HG02973 (cell line): ENCODE data around the gene SCRN2.

Source experiments
- ATAC-seq: cut with Tn5 transposase; IDR thresholded peaks from one replicate; pipeline ENCODE4 v1.9.1; 2021; ENCODE audit warnings: moderate library complexity; ENCODE audit not compliant: unreplicated experiment

The SCRN2 gene

DNA sequence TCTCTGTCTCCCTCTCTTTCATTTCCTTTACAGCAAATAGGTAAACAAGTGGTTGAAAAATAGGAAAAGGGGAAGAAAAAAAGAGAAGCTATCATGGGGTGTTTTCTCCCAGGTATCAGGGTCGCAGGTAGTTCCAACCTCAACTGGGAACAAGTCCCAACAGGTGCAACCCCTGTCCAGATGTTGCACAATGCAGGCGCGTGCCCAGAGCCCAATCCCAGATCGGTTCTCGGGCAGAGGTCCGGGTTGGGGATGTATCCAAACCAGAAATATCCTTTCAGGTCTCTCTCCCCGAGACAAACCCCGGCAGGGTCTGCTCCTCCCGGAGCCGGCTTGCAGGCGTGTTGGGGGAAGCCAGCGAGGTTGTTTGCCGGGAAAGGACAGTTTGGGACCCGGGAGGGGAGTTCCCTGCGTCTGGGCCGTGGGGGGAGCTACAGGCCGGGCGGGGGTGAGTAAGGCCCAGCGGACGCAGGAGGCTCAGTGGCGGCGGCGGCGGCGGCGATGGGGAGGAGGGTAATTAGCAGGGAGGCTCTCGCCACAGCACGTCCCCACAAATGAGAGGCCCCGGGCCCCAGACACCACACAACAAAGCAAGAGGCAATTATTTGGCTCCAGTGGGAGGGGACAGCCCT, 31.1 kb upstream of the SCRN2 start:
- no peak for ATAC-seq

DNA sequence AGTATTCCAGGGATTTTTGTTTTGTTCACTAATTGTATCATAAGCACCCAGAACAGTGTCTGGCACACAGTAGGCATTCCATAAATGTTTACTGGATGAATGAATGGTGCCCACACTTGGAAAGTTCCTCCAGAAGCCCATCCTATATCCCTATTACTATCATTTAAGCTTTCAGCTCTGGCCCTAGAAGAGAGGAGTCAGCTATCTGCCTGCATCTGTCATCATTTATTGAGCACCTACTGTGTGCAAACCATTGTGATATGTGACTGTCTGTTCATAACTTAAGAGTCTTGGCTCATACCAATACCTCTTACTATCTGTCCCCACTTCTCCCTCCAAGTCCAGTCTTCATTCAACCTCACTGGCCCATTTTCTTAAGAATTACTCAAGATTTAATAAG, 30.0 kb upstream of the SCRN2 start:
- ATAC-seq = no peak

DNA sequence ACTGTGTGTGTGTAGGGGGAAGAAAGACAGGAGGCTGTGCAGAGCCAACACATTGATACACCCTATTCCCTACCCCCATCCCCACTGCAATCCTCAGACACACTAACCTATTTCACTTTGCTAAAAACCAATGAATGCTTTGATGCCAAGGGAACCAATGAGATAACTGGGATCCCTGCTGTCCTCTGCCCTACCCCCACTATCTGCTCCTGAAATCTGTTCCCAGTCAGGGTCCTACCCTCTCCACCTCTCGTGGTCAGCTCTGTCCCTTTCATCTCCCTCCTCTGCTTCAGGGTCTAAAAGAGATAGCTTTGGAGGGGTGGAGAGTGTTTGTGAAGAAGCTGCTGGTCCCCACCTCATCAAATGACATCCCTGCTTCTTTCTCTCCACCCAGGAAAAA, 29.0 kb upstream of the SCRN2 start:
- no peak for ATAC-seq

DNA sequence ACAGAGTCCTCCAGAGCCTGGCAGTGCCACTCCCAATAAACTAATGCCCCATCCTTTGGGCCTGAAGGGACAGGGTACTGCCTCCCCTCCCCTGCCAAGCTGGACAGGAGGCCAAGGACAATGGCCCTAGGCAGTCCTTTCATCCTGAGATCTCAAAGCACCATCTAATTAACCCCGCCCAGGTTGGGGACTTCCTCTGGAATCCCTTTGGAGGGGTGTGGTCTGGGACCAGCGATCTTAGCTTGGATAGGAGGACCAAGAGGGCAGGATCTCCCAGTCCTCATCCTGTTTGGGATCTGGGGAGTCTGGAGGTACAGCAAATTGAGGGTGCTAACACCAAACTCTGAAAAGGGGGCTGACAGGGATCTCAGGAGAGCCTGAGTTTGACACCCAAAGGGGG, 28.0 kb upstream of the SCRN2 start:
- no peak for ATAC-seq

DNA sequence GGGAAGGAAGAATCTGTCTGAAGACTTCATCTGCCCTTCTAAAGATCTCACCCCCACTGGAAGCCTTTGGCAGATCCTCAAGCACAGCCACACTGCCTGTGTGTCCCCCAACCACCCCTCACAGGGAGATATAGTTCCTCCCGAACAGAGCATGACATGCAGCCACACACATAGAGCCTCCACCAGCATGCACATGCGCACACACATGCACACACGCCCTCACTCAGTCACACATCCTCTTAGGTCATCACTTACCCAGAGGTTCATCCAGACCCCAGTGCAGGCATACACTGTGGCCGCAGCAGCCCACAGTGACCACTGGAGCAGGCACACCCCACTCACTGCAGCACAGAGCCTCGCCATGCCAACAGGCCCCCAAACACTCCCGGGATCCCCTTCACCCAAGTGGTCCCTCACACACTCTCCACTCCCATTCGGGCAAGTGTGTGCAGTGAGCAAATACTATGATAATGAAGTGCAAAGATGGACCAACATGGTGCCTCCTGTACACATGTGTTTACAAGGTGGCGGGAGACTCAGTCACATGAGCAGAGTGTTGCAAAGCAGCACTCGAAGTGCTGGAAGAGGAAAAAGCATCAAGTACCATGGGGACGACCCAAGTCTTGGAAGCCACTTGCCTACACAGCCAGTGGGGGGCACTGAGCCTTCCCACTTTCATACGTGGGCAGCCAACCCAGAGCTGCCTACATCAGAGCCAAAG, 26.9 kb upstream of the SCRN2 start:
- ATAC-seq = no peak

DNA sequence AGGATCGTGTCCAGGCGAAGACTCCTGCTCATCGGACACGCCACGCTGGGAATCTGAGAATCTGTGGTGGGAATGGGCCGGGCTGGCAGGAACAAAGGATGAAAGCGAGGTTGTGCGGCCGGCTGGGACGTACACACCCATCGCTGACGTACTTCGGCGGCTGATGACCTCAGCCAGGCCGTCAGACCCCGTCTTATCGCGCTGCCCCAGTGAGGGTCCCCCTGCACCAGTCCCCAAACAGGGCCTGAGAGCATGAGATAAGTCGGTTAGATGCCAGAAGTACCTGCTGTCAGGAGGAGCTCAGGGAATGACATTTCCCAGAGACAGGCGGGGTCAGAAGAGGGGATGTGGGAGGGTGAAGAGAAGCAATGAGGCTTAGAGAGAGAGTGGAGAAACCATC, 25.9 kb upstream of the SCRN2 start:
- ATAC-seq = no peak

DNA sequence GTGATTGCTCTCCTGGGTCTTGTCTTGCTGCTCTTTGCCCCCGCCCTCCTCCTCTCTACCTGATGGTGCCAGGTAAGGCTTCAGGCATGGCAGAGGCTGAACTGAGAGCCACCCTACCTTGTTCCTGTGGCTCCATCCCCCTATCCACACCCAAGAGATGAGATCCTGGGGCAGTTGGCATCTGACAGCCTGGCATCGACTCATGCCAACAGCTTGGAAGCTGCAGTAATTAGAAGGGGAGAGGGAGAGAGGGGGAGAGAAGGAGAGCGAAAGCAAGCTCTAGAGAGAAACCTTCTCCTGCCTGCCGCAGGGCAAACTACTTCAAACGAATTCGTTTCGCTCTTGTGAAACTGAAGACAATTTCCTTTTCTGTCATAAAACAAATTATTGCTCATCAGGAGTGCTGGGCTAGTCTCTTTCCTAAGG, 23.7 kb upstream of the SCRN2 start:
- no peak for ATAC-seq

DNA sequence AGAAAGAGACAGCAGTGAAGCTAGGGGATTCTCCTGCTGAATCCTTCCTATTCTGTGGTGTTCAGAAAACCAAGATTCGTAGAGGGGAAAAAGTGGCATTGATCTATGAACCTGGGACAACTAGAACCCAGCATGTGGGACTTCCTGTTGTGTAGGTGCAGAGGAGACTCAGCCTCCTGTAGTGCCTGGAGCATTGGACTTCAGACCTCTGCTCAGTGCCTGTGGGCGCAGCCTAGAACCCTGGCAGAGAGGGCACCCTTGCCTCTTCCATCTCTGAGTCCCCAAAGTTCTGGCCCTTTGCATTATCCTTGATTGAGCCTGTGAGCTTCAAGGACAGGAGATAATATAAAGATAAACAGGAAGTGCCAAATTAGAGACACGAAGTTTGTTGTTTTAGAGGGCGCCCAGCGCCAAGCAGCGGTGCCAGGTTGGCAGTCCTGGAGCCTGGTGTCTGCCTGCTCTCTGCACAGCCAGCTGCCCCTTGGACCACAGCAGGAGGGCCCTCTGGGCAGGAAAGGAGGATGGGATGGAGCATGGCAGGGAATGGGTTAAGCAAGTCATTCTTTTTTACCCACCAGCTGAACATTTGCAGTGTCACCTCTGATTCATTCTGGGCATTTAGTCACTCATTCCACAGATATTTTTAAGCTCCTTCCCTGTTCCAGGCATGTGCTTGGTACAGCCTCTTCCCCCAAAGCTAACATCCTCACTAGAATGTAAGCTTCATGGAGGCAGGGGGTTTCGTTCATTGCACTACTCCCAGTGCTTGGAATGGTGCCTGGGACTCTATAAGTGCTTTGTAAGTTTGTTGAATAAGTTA, 21.8 kb upstream of the SCRN2 start:
- no peak for ATAC-seq

DNA sequence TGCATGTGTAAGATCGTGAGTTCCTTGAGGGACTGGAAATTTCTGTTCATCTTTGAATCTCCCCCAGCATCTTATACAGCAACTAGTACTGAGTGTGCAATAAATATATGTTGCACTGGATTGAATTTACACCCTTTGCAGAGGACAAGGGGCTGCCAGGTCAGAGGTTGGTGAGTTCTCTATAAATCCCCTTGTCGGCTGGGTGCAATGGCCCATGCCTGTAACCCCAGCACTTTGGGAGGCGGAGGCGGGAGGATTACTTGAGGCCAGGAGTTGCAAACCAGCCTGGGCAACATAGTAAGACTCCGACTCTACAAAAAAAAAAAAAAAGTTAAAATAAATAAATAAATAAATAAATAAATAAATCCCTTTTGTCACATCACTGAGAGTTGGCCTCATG, 19.3 kb upstream of the SCRN2 start:
- no peak for ATAC-seq

DNA sequence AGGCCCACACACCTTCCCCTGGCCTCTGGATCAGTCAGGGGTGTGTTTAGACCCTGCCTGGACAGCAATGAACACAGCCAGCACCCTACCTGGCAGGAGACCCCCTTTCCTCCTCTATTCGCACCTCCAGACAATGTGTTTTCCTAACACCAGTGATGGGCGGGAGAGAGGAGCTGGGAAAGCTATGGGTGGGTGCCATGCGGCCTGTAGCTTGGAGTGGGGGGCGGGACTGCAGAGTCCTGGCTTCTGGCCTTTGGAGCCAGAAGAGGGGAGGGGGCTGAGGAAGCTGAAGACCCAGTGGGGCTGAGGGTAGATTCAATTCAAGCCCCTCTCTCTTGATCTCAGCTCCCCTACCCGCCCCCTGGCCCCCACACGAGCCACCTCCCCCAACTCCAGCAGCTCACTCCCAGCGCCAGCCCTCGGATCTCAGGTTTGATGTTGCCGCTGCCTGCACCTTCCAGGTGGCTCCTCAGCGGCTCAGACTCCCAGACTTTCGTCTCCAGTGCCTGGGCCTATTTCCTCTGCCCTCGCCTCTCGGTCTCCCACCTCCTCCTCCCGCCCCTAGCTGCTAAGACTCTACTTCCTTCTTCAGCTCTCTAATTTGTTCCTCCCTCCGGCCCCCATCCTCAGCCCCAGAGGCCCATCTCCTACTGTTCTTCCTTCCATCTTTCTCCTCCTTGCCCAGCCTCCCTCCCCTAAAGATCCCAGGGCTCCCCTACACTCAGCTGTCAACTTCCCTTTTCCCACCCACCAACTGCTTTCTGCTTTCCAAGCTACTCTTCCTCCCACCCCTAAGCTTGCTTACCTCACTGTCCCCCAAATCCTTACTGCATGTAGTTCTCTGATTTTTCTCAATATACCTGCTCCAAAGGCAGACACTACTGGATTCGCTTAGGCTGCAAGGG, 16.7 kb upstream of the SCRN2 start:
- no peak for ATAC-seq

DNA sequence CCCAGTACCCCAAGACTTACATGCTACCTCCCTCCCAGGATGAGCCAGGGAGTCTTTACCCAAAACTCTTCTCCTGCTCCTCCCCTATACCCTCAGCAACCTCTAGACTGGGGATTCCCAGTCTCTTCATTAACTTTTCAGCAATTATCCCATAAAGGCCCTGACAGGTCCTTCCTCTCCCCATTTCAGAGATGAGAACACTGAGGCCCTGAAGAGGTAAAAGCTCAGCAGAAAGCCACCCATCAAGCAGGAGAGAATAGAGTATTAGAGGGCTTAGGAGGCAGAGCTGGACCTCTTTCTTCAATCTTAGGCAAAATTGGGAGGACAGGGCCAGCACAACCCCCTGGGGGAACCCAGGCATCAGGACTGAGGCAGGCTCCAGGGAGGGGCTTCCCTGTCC, 15.8 kb upstream of the SCRN2 start:
- no peak for ATAC-seq

DNA sequence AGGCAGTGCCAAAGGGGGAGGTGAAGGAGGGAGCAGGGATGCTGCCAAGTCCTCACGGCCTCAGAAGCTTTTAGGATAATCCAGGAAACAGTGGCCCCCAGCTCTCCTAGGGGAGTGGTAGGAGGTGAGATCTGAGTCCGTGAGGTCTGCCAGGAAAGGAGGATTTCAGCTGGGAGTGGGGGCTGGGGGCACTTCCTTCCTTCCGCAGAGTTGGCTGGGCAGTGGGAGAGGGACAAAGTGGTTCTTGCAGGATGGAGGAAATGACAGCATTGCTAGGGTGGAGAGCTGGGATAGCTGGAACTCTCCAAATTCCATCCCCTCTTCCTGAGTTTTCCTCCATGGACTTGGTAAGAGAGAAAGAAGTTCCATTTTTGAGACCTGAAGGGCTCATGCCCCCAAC, 14.7 kb upstream of the SCRN2 start:
- no peak for ATAC-seq

DNA sequence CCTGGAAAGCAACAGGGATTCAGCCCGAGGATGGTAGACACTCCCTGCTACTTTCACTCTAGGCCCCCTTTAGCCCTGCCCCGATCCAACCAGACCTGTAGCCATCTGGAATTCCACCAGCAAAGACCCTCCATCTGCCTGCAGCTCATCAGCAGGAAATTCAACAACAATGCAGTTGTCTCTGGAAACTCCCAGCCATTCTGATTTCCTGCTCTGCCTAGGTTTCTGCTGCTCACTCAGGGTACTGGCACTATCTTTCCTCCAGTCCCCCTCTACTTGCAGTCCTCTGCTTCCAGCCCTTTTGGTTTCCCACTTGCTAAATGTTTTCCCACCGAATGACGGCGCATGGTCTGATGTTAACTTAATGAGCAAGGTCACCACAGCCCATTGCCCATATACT, 12.5 kb upstream of the SCRN2 start:
- ATAC-seq = no peak

DNA sequence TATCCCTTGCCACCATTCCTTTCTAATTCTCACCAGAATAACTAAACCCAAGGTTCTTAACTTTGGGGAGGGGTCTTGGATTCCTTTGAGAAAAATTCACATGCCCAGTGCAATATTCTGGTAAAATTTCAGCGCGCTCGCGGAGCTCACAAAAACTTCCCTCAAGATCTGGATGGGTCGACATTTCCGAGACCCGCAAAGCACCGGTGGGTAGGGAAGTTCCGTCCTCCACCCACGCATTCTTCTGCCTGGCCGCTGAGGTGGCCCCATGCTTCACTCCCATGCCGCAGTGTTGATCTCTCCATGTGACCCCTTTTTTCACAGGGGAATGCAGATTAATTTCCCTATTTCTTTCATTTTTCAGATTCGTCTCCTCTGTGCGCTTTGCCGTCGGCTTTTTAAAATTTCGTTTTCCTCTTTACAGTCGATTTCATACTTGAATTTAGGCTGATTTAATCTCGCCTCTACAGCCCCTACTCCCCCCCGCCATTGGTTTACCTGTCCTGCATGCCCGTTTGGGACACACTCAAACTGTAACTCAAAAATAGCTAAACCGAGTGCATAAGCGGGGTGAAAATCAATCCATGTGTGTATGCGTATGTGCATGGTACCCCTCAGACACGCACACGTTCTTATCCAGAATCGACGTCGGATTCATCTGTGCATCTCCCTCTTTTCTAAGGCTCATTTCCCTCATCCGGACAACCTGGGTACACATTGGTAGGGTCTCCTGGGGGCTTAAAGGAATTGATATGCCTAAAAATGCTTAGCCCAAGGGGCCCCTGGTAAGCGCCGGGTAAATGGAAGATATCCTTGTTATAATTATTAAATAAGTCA, 11.3 kb upstream of the SCRN2 start:
- ATAC-seq = no peak

DNA sequence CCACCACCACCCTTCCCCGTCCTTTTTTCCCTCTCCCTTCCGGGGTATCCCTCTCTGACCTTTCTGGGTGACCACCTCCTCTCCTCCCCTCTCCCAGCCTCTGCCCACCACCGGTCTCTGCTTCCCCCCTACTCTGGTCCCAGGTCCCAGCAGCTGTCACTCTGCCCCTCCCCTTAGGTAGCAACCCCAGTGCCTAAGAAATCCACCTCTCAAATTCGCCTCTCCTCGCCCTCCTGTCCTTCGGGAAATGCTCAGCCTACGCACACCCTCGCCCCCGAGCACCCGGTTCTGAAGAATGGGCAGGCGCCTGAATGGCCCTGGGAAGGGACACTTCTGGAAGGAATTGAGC, 10.7 kb upstream of the SCRN2 start:
- no peak for ATAC-seq

DNA sequence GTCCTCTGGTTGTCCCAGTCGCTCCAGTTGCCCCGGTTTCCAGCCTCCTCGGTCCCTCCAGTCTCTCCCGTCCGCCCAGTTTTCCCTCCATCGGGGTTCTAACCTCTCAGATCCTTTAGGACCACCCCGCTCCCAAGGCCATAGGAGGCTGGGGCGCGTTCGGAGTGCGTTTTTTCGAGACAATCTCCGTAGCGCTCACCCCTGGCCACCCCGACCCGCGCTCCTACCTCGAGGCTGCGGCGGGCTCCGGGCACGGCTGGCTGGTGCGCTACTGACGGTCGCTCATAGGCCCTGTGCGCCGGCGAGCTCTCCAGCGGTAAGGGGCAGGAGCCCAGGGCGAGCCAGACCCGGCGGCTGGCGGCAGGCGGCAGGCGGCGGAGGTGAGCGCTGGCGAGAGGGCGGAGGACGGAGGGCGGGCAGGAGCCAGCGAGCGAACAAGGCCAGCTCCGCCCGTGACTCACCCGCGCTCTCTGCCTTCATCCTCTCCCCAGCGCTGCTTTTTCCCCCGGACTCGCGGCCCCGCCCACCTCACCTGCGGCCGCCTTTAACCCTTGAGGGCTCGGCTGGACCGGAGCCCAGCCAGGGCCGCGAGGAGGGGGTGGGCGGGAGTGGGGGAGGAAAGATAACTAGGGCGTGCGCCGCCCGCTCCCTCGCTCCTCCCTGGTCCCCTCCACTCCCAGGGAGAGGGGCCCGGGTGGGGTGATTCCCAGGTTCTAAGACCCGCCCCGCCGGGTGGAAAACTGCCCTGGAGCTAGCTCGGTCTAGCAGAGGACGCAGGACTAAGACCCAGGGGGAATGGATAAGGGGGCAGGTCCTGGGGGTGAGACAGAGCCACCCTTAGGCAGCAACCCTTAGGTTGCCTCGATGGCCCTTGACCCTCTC, 9.9 kb upstream of the SCRN2 start, which contains the start of gene SP6:
Gene SP6 (minus strand): TSS at position 472 of the 882 bp plus-strand sequence. CDS start 2,734 bp downstream, outside the sequence.
- no peak for ATAC-seq

DNA sequence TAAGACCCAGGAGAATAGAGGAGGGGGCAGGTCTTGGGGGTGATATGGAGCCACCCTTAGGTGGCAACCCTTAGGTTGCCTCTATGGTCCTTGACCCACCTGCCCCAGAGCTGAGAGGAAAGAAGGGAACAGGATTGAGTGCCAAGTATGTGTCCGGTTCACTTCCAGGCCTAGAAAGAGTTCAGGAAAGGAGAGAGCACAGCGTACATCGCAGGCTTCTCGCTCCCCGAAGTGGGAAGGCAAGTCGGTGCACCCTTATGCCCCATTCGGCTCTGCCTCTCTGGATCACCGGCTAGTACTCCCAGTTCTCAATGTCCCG, 9.3 kb upstream of the SCRN2 start:
- ATAC-seq = no peak

DNA sequence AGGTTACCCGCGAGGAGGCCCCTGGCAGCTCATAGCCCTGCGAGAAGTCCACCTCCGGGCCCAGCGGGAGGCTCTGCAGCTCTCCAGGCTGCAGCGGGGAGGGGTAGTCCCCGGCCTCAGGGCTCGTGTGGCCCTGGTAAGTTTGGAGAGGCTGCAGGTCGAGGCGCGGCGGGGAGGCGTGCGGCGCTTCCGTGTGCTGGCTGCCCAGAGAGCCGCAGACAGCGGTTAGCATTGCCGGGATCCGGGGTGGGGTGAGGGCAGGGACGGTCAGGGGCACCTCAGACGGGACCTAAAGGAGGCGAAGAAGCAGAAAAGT, 7.1 kb upstream of the SCRN2 start:
- ATAC-seq = no peak

DNA sequence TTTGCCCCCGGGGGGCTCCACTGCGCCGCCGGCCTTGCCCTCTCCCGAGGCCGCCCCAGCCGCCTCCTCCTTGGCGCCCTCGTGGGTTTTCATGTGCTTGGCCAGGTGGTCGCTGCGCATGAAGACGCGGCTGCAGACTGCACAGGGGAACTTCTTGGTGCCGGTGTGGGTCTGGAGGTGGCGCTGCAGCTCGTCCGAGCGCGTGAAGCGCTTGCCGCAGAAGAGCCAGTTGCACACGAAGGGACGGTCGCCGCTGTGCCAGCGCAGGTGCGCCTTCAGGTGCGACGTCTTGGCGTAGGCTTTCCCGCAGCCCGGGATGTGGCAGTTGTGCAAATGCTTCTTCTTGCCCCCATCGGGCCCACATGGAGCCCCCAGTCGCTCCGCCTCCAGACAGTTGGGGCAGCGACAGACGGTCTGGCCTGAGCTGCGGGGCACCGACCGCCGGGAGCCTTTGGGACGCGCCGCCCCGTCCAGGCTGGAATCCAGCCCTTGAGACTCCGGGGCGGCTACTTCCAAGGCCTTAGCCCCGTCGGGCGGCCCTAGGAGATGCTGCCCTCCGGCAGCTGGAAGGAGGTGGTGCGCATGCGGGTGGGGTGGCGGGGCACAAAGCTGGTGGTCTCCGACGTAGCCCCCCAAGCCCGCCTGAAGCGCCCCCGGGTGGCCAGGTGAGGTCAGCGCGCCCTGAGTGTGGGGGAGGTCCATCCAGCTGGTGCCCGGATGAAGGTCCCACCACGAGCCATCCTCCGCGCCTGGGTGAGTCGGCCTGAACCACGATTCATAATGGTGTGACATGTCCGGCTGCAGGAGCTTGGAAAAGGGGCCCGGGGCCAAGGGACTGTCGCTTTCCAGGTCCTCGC, 6.5 kb upstream of the SCRN2 start:
- ATAC-seq = no peak
